Smooth muscle cell of the brain vasculature (primary cell): ENCODE data around the gene KRT13.
"Not testable (repeated sequence)": the region's sequence is repeated elsewhere in the genome, so short reads cannot be mapped to it uniquely, and the experiment has no call there.

Experiments used
- DNase-seq: peaks from one replicate; pipeline ENCODE4 v3.0.0-alpha.2; 2012; ENCODE audit warnings: low read depth, low spot score

The KRT13 gene

DNA sequence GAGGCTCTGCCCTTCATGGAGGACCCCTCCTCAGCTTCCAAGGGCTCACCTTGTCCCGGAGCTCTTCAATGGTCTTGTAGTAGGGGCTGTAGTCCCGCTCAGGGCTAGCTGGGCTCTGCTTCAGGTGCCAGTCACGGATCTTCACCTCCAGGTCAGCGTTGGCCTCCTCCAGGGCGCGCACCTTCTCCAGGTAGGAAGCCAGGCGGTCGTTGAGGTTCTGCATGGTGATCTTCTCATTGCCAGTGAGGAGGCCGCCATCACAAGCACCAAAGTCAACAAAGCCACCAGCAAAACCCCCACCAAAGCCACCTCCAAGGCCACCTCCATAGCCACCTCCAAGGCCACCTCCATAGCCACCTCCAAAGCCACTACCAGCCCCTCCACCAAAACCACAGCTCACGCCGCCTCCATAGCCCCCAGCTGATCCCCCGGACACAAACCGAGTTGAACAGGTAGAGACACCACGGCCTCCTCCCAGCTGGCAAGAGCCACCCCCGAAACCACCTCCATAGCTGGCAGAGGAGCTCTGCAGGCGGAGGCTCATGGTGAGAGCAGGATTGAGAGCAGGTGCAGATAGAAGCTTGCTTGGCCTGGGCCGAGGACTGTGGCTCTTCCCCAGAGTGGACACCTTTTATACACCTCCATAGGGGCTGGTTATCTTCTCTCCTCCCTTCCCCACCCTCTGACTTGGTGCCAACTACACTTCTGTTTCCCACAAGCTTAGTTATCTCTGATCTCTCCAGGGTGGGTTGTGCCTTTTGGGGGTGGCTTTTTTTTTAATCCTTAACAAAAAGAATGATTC, at the start of gene KRT13:
Gene KRT13, minus strand, starts transcription at position 606 of the 802 bp plus-strand sequence. Its CDS starts 62 bp downstream, at position 544.
- DNase-seq: no peak

DNA sequence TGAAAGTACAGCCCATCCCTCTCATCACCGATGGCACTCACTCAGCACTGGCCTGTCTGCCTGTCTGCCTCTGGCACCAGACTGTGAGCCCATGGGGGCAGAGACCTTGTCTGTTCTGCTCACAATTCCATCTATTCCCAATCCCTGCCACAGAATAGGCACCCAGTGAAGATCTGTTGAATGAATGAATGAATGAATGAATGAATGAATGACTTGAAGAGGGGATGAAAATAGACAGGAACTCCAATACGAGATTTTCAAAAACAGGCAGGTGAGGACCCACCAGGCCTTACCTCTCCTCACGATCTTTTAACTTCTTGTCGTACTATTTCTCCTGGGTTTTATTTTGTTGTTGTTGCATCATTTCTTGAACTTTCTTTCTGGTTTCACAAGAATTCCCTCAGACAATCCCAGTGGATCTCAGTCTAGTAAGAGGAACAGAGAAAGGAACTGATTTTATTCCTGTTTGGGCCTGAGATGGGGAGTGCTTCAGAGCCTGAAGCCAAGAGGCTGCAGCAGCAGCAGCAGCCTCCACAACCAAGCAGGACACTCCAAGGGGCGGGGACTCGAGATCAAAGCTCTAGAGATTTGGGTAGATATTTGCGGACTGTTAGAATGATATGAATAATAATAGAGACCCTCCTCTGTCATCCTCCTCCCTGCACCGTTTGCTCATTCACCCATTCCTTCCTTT, 48.7 kb upstream of the KRT13 start:
- DNase-seq: no peak

GRCh38 chr17:41553176-41553575, 47.8 kb upstream of the KRT13 start:
- DNase-seq: no peak

DNA sequence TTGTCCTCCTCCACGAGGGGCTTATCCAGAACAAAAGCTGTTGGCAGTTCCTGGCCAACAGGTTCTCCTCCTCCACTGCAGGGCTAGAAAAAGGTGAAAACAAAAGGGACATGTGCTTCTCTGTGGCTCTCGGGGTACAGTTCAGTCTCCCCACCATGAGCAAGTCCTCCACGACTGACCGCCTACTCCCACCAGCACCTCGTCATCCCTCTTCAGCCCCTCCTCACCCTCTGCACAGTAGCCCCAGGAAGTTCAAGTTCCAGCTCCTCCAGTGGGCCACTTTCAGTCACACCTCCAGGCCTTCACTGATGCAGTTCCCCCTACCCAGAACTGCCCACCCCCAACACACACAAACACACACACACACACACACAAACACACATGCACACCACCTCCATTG, 47.0 kb upstream of the KRT13 start:
- DNase-seq: no peak

DNA sequence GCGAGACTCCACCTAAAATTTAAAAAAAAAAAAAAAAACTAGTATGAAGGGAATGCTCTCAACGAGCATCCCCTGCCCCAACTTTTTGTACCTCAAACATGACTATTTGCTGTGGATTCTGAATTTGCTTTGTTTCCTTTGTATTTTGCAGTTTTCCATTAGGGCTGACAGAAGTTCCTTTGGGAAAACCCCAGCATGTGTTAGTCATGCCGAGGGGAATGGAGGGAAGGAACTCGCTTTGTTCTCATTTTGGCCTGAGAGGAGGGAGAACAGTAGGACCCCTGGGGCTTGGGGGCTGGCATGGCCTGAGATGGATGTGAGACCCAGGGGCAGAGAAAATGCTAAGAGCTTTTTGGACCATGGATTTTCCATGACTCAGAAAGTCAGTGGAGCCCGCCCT, 46.0 kb upstream of the KRT13 start:
- DNase-seq: no peak

GRCh38 chr17:41549596-41550039, 44.2 kb upstream of the KRT13 start:
- no peak for DNase-seq

DNA sequence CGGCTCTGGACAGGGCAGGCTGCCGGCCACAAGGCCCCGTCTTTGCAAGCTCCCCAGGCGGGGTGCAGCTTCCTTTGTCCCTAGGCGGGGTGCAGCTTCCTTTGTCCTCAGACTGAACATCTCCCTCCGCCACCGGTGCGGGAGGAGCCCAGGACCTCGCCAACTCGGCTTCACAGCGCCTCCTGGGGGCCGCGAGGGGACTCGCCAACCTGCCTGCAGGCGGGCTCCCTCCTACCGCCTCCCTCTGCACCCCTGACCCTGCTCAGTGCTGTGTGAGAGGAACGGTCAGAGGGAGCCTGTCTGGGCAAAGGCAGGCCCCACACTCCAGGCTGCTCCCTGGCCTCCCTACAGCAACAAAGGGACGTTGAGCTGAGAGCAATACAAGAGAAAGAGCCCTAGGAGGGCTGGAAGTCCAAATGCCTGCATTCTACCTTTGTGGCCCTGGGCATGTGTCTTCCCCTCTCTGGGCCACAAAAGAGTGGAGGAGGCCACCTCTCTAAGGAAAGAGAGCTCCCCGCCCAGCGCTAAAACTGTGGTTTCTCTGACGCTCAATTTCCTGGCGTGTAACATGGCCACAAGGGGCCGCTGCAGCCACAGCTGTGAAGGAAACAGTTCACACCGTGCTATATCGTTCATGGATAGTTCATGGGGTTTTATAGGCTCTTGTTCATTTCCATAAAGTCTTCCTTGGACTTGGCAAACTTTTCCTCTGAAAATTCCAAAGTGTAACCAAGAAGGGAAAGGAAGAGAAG, 43.6 kb upstream of the KRT13 start:
- DNase-seq: peak; percentile 78

DNA sequence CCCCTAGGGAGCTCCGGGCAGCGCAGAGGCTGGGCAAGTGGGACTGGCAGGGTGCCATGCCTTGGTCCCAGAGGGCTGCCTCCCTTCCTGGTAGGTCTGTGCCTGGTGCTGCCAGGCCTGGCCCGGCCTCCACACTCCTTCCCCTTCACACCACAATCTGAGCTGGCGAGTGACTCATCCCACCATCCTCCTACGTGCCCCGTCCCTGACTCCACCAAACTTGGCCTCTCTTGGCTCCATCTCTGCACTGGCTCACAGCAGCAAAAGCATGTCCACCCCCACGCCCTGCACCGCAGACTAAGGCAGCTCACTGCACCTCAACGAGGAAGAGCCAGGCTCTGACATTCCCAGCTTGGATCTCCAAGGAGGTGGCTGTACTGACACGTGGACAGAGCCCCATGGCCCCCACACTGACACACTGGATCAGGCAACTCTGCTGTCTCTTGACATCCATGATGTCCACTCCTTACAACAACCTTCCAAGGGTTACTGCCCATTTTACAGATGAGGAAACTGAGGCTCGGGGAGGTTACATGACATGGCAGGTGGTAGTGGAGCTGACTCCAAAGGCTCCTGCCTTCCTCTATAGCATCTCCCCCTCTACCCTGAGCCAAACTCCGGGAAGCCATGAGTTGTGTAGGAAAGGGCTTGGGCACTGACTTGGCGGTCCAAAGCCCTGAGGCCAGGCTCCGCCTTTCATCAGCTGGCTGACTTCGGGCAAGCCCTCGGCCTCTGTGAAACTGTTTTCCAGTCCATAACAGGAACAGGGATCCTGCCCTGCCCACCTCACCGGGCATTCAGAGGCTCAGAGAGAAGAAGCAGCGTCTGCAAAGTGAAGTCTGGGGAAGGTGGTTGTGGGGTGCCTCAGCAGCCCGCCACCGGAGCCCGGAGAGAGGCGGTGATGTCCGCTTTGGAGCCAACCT, 42.8 kb upstream of the KRT13 start:
- DNase-seq: peak; percentile 63

DNA sequence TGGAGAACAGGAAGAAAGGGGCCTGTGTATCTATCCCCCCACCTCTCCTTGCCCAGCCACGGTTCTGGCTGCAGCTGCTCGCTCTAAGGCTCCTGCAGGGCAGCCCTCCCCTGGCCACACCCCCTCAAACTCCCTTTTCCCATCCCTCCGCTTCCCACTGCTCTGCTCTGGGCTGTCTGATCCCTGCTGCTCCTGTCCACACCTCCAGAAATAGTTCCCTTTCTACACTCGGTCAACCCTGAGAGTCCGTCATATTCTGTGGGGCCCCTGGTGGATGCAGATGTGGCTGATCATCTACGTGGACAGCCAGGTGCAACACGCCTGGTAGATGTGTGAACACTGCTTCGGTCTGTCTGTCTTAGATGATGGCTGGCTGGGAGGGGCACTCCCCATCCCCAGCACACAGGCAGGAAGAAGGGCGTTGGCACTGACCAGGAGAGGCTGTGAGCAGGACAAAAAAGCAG, 42.0 kb upstream of the KRT13 start:
- no peak for DNase-seq

DNA sequence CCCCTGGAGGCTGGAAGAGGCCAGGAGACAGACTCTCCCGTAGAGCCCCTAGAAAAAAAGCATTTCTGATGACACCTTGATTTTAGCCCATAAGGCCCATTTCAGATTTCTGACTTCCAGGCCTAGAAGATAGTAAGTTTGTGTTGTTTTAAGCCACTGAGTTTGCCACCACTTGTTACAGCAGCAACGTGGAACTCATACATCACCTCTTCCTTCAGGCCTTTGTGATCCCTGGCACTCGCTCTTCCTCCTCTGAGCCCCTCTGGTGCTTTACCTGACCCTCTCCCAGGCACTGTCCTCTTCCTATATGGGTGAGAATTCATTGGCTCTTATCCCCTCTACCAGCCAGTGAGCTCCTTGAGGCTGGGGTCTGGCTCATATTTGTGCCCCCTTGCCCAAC, 41.4 kb upstream of the KRT13 start:
- DNase-seq: no peak

DNA sequence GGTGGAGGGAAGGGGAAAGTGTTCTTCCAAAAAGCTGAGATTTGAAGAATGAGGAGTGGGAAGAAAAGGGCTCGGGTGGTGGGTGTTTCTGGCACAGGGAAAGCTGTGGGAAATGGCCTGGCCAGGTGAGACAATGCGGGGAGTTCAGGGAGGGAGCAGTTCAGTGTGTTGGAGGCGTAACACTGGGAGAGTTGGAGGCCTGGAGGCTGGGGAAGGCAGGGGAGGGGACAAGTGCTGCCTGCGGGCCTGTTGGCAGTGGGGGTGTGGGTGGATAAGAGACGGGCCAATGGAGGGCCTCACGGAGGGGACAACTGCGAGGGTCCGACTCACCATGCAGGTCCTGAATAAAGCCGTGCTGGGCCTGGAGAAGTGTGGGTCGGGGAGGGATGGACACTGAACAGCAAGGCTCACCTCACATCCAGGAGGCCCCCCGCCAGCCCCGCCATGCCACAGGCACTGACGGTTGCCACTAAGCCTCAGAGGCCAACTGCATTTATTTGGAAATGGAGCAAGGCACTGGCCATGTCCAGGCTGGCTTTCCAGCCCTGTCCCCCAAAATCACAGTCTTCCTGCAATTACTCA, 40.5 kb upstream of the KRT13 start:
- DNase-seq: no peak

- no peak for DNase-seq
Observed at GRCh38 chr17:41544935-41545334, 39.5 kb upstream of the KRT13 start.

- DNase-seq: no peak
Observed at GRCh38 chr17:41544491-41544892, 39.1 kb upstream of the KRT13 start.

GRCh38 chr17:41542786-41543185, 37.4 kb upstream of the KRT13 start:
- DNase-seq: not testable (repeated sequence)

GRCh38 chr17:41542357-41542756, 36.9 kb upstream of the KRT13 start:
- no peak for DNase-seq

DNA sequence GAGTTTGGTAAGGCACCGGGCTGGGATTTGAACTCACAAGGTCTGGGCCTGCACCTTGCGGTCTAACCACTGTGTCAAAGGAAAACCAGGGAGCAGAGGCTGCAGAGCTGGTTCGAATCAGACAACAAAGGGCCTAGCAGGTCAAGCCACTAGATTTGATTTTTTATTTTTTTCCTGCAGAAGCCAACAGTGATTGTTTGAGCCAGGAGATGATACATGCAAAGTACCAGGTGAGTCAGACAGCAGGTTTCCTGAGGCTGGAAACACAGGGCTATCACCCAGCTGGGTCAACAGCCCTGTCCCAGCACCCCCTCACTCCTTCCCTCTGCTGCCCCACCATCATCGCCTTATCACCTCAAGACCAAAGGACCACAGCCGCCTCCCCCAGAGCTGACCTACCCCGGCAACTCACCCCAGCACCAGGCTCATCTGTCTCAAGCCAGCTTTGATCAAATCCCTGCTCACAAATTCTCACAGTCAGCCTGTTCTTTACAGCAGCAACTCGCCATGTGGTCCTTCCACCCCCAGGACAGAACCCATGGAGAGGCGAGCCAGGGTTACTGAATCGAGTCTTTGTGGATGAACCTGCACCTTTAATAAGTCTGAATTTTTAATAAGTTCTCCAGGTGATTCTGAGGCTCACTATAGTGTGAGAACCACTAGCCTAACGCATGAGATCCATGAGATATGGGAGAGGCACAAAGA, 35.7 kb upstream of the KRT13 start:
- no peak for DNase-seq

DNA sequence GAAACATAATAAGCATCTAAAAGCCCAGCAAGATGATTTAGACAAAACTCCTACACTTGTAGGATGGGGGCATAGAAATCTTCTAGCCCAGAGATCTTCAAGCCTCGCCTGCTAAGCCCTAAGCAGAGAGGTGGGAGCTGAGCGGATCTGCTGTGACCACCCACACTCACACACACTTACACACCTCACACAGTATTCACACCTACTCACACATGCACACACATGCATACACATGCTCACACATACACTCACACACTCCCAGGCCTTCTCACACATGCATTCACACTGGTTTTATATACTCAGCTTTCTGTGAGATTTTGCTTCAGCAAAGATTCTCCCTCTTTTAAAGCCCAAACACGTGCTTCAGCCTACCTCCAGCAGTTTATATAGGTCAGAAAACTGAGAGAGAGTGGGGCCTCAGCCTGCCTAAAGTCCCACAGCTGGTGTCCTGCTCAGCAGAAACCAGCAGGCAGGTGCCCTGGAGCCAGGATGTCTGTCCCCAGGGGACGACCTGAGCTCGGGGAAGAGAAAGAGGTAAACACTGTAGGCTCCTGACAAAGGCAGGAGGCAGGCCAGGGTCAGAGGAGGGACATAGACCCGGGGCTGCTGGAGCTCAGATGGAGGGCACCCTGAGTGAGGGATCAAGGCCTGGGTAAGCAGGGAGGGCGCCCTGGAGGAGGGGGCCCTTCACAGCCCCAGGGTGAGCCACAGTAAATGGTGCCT, 34.7 kb upstream of the KRT13 start:
- DNase-seq: no peak

- DNase-seq: no peak
Observed at GRCh38 chr17:41539071-41539492, 33.7 kb upstream of the KRT13 start.

GRCh38 chr17:41538565-41538991, 33.2 kb upstream of the KRT13 start:
- DNase-seq: no peak
